SH-SY5Y (cell line): ENCODE data around the gene ACTL8.

Experiments
- GATA2 ChIP-seq: IDR thresholded peaks from 2 replicates; pipeline ENCODE4 v1.6.1; 2011; ENCODE audit warnings: mild to moderate bottlenecking, low read depth, low read length
- GATA3 ChIP-seq: IDR thresholded peaks from 2 replicates; pipeline ENCODE4 v1.6.1; 2011; ENCODE audit warnings: low read depth, mild to moderate bottlenecking, low read length, moderate library complexity

GRCh38 chr1:17759114-17759513, 4.0 kb downstream of the ACTL8 start:
- TF ChIP-seq GATA3 (no peak), GATA2 (no peak)
